Germinal center (tissue), 1 donor: ENCODE data around the gene SPATA21.

Experiments
- DNase-seq: peaks from one replicate; pipeline ENCODE4 v3.0.0; 2012; ENCODE audit warnings: mixed read lengths, low spot score

SPATA21 gene

DNA sequence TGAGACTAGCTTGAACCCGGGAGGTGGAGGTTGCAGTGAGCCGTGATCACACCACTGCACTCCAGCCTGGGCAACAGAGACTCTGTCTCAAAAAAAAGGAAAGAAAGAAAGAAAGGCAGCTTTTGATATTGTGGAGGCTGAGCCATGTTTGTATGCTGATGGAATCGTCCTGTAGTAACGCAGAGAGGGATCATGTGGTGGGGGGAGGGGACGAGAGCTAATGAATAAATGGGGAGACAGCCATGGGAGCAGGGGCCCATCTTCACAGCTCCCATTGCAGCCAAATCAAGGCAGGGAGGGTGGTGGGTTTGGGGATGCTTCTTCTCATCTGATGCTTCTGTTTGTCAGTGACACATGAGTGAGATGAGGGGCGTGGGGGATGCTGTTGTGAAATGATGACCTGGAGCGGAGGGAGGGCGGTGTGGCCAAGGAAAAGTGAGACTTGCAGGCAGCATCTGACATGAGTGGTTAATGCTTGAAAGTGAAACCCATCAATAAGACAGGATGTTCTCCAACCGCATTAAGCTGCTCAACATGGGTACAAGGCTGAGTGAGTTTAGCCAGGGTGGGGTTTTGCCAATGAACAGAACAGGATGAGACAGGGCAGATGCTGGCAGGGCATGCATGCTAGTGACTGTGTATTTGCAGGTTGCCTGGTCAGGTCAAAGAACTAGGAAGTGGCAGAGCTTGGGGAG, 16.7 kb downstream of the SPATA21 start:
- peak; percentile 60 for DNase-seq

- no peak for DNase-seq
Measured at GRCh38 chr1:16418823-16419425, 18.3 kb downstream of the SPATA21 start.

- DNase-seq = no peak
Measured at GRCh38 chr1:16413191-16413590, 24.0 kb downstream of the SPATA21 start.

- no peak for DNase-seq
Measured at GRCh38 chr1:16410803-16411202, 26.4 kb downstream of the SPATA21 start.

DNA sequence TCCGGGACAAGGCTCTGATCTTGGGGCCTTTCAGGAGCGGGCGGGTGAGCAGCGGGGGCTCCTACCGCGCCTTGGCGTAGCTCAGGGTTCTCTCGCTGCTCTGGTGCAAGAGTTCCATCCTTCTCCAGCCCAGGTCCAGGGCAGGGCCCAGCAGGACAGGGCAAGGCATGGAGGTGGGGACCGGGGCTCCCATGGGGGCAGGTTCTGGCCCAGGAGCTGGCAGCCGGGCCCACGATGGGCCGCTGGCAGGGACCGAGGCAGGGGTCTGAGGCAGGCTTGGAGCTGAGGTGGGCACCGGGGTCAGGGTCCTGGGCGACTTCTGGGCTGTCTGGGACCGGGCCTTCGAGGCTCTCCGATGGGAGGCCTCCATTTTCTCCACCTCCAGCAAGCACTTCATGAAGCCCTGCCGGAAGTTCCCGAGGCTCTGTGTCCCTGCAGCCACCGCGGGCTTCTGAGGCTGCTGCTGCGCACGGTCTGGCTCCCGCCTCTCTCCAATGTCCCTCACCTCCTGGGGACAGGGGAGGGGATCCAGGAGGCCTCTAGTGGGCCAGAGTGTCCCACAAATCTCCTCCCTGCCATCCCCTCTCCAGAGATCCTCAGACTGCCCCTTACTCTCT, 27.6 kb downstream of the SPATA21 start:
- no peak for DNase-seq

DNA sequence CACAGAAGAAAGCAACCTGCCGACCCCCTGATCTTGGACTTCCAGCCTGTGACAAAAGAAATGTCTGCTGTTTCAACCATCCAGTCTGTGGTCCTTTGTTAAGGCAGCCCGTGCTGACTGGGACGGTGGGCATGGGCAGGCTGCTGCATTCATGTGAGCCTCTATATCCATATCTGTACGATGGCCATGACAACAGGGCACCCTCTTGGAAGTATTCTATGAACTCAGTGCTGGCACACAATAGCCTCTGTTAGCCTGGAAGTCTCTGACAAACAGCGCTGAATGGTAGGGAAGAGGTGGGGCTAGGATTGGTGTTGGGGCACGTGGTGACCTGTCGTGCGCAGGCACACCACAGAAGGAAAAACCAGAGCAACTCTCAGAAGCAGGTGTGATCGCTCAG, 30.4 kb downstream of the SPATA21 start:
- no peak for DNase-seq

GRCh38 chr1:16405441-16405840, 31.8 kb downstream of the SPATA21 start:
- DNase-seq = no peak

DNA sequence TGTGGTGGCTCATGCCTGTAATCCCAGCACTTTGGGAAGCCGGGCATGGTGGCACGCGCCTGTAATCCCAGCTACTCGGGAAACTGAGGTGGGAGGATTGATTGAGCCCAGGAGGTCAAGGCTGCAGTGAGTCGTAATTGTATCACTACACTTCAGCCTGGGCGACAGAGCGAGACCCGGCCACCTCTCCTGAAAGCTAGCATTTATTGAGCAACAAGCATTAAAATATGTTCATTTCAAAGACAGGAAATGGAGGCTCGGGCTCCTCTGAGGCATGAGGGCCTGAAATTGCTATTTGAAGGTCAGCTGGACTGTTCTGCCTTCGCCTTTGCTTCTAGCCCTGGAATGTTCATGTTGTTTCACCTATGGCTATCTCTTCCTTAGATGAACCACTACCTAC, 34.5 kb downstream of the SPATA21 start:
- DNase-seq = no peak

DNA sequence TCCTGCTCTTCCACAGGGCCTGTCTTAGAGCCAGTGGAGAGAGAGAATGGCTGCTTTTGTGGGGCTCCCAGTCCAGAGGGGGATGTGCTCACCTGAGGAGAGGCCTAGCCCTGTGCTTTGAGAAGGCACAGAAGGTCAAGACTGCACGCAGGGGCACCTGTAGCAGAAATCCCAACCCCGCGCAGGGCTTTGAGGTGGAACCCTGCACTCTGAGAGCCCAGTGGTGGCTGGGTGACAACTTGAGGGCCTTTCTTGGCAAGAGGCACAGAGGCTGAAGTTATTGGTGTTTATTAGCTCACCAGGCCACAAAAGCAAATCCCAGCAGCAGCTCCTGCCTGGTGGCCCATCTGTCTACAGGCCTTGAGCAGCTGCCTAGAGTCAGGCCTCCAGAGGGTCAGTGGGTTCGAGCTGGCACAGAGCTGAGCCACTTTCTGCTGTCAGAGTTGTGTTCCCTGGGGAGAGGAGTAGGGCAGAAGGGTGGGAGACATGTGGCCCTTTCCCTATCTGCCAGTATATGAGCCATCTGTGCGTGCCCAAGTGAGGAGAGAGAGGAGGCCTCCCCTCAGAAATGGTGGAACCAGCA, 38.8 kb downstream of the SPATA21 start:
- DNase-seq = no peak

GRCh38 chr1:16397120-16397519, 40.1 kb downstream of the SPATA21 start:
- no peak for DNase-seq

- DNase-seq = no peak
Measured at GRCh38 chr1:16396591-16396990, 40.6 kb downstream of the SPATA21 start.

GRCh38 chr1:16394977-16395376, 42.2 kb downstream of the SPATA21 start:
- no peak for DNase-seq

DNA sequence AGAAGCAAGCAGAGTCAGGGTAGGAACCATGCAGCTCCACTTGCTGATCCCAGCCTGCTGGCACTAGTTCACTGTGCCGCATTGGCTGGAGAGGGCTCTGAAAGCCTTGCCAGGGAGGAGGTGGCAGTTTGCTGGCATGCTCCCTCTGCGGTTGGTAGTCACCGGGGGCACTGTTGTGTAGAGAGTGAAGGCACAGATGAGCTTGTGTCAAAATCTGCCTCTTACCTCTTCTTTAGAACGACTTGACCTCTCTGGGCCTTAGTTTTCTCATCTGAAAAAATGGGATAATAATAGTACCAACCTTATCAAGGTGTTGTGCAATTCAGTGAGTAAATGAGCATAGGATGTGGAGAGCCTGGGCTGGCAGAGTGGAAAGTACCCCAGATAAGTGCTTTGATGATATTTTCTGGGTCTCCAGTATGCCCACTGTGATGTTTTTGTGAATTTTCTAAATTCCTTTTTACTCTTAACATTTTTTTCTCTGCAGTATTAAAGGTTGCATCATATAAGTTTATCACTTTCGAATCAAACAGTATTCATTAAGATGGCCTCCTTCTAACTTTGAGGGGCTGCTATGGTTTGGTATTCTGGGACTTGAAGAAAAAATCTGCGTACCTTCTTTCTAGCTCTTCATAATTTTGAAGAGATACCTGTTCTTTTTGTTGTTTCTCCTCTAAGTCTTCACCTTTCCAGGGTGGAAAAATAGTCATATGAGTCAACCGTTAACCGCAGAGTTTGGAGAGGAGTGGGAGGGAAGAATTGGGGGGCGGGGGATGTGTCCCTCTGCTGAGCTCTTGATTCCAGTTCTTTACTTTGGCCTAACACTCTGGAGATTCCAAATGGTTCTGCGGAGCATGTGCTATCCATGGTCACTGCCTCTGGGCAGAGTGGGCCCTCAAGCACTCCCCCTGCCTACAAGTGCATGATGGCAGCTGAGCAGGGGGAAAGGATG, 43.4 kb downstream of the SPATA21 start:
- DNase-seq = no peak

DNA sequence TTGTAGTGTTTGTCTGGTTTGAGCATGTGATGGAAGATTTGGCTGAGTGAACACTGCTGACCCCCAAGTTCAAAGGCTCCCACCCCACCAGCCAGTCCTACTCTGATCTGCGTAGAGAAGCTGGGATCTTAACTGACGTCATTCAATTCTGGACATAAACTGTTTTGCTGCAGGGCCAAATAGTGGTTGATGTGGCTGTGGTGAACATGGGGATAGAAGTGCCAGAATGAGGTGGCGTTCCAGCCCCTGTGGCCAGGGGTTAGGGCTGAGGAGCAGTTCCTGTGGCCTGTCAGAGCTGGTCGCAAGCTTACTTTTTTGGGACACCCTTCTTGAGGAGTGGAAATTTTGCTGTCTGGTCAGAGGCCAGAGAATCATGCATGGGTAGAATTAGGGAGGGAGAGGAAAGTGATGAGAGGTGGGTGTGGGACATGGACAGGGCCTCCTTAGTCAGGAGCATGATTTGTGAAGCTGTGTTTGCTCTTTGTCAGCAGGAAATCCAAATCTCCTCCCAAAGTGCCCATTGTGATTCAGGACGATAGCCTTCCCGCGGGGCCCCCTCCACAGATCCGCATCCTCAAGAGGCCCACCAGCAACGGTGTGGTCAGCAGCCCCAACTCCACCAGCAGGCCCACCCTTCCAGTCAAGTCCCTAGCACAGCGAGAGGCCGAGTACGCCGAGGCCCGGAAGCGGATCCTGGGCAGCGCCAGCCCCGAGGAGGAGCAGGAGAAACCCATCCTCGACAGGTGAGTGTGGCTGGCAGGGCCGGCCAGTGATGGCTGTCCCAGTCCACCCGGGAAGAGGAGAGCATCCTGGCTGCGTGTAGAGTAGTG, 44.3 kb downstream of the SPATA21 start:
- DNase-seq = no peak

- no peak for DNase-seq
Measured at GRCh38 chr1:16391411-16391810, 45.8 kb downstream of the SPATA21 start.

- peak; percentile 49 for DNase-seq
Measured at GRCh38 chr1:16387201-16388188, 49.7 kb downstream of the SPATA21 start.

- no peak for DNase-seq
Measured at GRCh38 chr1:16386454-16387113, 50.6 kb downstream of the SPATA21 start.

DNA sequence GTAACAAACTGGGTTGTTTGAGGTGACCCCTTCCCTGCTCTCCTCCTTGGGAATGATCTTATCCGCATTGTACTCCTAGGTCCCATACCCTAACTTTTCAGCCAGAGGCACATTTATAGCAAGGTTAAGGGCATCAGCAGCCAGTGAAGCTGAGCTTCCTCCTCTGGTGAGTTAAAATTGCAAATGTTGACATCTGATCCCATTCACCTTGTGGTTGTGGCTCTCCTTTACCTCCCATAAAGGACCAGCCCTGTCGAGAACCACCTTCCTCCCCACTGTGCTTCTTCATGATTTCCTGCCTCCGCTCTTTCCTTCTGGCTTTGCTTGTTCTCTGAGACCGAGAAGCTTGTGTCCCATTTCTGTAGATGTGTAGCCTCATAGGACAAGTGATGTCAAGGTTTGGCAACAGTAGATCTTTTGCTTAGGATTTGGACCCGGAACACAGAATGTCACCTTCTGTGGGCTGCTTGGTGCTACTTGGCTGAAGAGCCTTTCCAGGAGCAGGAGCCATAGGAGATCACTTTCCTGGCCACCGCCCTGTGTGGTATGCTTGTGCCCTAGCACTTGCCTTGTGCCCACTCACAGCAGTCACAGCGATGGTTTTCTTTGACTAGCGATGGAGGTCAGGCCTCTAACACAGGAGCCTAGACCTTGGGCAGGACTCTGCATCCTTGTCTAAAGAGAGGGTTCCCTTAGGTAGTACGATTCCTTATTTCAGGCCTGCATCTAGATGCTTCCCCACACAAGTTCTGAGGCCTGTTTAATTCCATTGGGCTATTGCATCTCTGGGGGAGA, 51.4 kb downstream of the SPATA21 start:
- no peak for DNase-seq

- DNase-seq = no peak
Measured at GRCh38 chr1:16383888-16384287, 53.3 kb downstream of the SPATA21 start.
